Measurements from ENCODE around the gene CAV2. TPM values are rescaled to one million over a fixed set of nuclear protein-coding genes. Genes with fewer than 3 reads are reported as not detected.

CAV2 gene
- total and polyA plus RNA-seq, 2 of the 8 experiments (the other 6 are each of a cell fraction or from before 2014, with no cell fraction given) = 2.8 to 4.7 TPM

DNA sequence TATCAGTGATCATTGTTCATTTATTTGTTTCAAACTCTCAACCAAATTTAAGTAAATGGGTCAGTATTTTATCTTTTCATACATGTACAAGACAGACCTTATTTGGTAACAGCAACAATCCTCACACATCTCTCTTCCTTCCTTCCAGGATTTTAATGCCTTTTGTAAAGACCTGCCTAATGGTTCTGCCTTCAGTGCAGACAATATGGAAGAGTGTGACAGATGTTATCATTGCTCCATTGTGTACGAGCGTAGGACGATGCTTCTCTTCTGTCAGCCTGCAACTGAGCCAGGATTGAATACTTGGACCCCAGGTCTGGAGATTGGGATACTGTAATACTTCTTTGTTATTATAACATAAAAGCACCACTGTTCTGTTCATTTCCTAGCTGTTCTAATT lies 6.3 kb downstream of the CAV2 start:
- Histone ChIP-seq H3K4me1 (replicated peaks in 1 of 4; ENCODE audit: control insufficient read depth in 3 of 4, insufficient read depth in 4 of 4, low read length in 3 of 4) (peaks cover 0 to under 1% (median under 1%) of the 10 kb centered on the region in 4 experiments; a peak in 2 of 7 replicates), H2AK5ac (ENCODE audit: low read depth, low read length) (no peak overlapping the region), H3K27ac (ENCODE audit: low read depth, low read length) (no peak overlapping the region), H3K36me3 (ENCODE audit: control insufficient read depth in 2 of 4, insufficient read depth in 4 of 4, low read length in 3 of 4) (no peaks in the 10 kb centered on the region), H3K4me3 (ENCODE audit: extremely low read depth in 1 of 4, insufficient read depth in 2 of 4, low read depth in 3 of 4, low read length in 4 of 4) (no peak overlapping the region), H2BK120ac (replicated peaks; ENCODE audit: low read depth, low read length) (no peak overlapping the region), H4K20me1 (replicated peaks in 1 of 2; ENCODE audit: control insufficient read depth in 1 of 2, insufficient read depth in 2 of 2, low read length in 2 of 2) (no peaks in the 10 kb centered on the region), H3K79me2 (ENCODE audit: control insufficient read depth in 1 of 2, insufficient read depth in 2 of 2, low read length in 2 of 2) (no peaks in the 10 kb centered on the region), H3K18ac (ENCODE audit: extremely low read depth, low read length) (no peak overlapping the region), H4K91ac (replicated peaks; ENCODE audit: insufficient read length, low read length) (no peak overlapping the region), H3K56ac (replicated peaks; ENCODE audit: insufficient read length, low read depth, low read length) (no peak overlapping the region), H3K27me3 (replicated peaks in 1 of 4; ENCODE audit: control insufficient read depth in 3 of 4, extremely low read depth in 1 of 4, insufficient read depth in 3 of 4, low read length in 3 of 4) (peaks cover 0 to 4% (median 2%) of the 10 kb centered on the region in 4 experiments; a peak in 4 of 7 replicates), H2AFZ (ENCODE audit: low read length) (no peak overlapping the region), H3K23me2 (ENCODE audit: low read depth, low read length) (no peaks in the 10 kb centered on the region; the same call in 1 of the 2 replicates), H3K14ac (ENCODE audit: insufficient read length) (no peak overlapping the region), H2BK20ac (ENCODE audit: low read length) (no peak overlapping the region), H3K9me3 (ENCODE audit: insufficient read depth in 2 of 2, low read depth in 1 of 2, low read length in 1 of 2) (no peaks in the 10 kb centered on the region), H3K79me1 (ENCODE audit: low read depth, low read length) (no peaks in the 10 kb centered on the region), H4K8ac (ENCODE audit: extremely low read depth, insufficient read depth, low read length) (no peak overlapping the region), H4K5ac (ENCODE audit: insufficient read length, low read depth, low read length) (no peak overlapping the region), H3K4ac (replicated peaks; ENCODE audit: insufficient read length, low read depth, low read length) (no peak overlapping the region), H2BK5ac (ENCODE audit: low read depth, low read length) (no peak overlapping the region), H3K23ac (ENCODE audit: insufficient read length) (no peak overlapping the region), H2BK12ac (ENCODE audit: low read depth, low read length) (no peak overlapping the region), H3K4me2 (ENCODE audit: insufficient read depth in 1 of 2, low read depth in 2 of 2, low read length in 2 of 2) (no peak overlapping the region), H2BK15ac (ENCODE audit: low read length) (no peak overlapping the region), H3K9ac (replicated peaks in 1 of 4; ENCODE audit: extremely low read depth in 1 of 4, low read depth in 3 of 4, low read length in 3 of 4) (no peak overlapping the region)
- CTCF ChIA-PET (ENCODE audit: partially characterized antibody) = no interaction called here
- POLR2A ChIA-PET (ENCODE audit: partially characterized antibody) = no interaction called here
- no peak for DNase-seq (ENCODE audit: low read depth in 1 of 2, low spot score in 2 of 2)
- WGBS, 2 experiments (ENCODE audit: extremely low coverage in 1 of 2, insufficient coverage in 1 of 2, insufficient read length in 1 of 2, insufficient replicate concordance in 2 of 2, low coverage in 1 of 2, low lambda C conversion rate in 2 of 2, missing lambda C conversion rate in 1 of 2) = 91% methylated on average over 3 of the region's 3 CpGs; no CpG with 5 or more reads in 1 of the 2 experiments
- no peak for TF ChIP-seq KDM5A (IDR thresholded peaks at IDR 0.05; ENCODE audit: low read length)
- no peak for TF ChIP-seq SIX5 (IDR thresholded peaks at IDR 0.05; ENCODE audit: low read depth, low read length)
- no peak for TF ChIP-seq JUND (IDR thresholded peaks at IDR 0.05; ENCODE audit: low read length)
- no peak for TF ChIP-seq TCF12 (IDR thresholded peaks at IDR 0.05; ENCODE audit: low read depth, low read length)
- no peak for TF ChIP-seq SP2 (IDR thresholded peaks at IDR 0.05; ENCODE audit: low read length)
- TF ChIP-seq HDAC6 (IDR thresholded peaks at IDR 0.05; ENCODE audit: low read depth, low read length) = no peak
- no peak for TF ChIP-seq TAF7 (optimal IDR thresholded peaks at IDR 0.05; ENCODE audit: borderline replicate concordance, low read depth, low read length)
- TF ChIP-seq, protein P1, sequence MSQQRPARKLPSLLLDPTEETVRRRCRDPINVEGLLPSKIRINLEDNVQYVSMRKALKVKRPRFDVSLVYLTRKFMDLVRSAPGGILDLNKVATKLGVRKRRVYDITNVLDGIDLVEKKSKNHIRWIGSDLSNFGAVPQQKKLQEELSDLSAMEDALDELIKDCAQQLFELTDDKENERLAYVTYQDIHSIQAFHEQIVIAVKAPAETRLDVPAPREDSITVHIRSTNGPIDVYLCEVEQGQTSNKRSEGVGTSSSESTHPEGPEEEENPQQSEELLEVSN (IDR thresholded peaks at IDR 0.05) = no peak
- no peak for TF ChIP-seq JUN (IDR thresholded peaks at IDR 0.05; ENCODE audit: low read depth, low read length)
- TF ChIP-seq FOSL1 (IDR thresholded peaks at IDR 0.05; ENCODE audit: insufficient read depth, low read depth, low read length) = no peak
- TF ChIP-seq CEBPB (IDR thresholded peaks at IDR 0.05; ENCODE audit: low read depth, low read length) = no peak
- FAIRE-seq = no peak
